ENCODE data around the gene COL4A3.
"Not testable (repeated sequence)": the region's sequence is repeated elsewhere in the genome, so short reads cannot be mapped to it uniquely, and the experiment has no call there.

COL4A3 gene

GRCh38 chr2:227219312-227220105 is 55.1 kb downstream of the COL4A3 start:
- no peak for DNase-seq

- DNase-seq = no peak
Observed at GRCh38 chr2:227221120-227221519, 56.7 kb downstream of the COL4A3 start.

- DNase-seq = no peak
Observed at GRCh38 chr2:227222292-227222691, 57.9 kb downstream of the COL4A3 start.

DNA sequence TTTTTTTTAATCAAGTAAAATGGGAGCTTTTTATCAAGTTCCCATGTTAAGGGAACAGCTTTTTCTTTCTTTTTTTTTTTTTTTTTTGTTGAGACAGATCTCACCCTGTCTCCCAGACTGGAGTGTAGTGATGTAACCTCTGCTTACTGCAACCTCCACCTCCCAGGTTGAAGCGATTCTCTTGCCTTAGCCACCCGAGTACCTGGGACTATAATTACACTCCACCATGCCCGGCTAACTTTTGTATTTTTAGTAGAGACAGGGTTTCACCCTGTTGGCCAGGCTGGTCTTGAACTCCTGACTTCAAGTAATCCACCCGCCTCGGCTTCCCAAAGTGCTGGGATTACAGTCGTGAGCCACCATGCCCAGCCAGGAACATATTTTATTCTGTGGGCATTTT is 61.2 kb downstream of the COL4A3 start:
- not testable (repeated sequence) for DNase-seq

DNA sequence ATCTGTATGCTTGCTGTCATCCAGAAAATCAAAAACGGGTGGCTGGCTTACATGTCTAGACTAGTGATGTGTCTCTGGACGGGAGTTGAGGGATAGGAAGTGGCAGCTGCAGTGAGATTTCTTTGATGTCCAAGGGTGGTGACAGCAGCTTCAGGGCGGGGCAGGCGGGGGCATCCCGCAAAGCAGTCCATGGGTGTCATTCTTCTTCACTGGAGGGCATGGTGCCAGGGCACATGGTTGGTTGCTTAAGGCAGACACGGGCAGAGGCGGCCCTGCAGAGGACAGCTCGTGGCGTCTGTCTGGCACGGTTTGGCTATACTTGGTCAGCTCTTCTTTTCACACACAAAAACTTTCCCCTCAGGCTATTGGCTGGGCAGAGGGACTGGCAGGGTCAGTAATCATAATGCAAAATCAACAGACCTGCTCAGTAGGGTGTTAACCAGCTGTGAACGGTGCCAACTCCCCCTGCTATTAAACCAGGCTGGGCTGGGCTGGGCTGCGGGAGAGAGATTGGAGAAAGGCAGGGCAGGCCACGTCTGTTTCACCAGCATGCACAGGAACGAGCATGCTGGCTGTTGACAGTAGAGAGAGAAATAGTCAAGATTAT is 63.7 kb downstream of the COL4A3 start:
- no peak for DNase-seq

DNA sequence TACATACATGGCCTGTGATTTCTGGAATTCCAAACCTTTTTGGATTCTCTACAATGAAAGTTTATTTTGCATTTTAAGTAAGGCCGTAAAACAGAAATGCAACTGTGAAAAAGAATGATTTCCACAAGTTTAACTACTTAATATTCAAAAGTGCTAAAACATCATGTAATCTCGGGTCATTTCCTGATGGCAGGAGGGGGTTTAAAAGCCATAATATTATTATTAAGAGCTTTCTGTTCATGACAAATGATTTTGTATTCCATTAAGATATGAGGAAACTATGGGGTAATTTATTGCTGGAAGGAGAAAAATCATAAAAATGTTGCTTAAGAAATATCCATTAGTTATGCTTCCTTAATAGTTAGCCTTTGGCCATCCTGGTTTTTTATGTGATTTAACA is 65.7 kb downstream of the COL4A3 start:
- no peak for DNase-seq

DNA sequence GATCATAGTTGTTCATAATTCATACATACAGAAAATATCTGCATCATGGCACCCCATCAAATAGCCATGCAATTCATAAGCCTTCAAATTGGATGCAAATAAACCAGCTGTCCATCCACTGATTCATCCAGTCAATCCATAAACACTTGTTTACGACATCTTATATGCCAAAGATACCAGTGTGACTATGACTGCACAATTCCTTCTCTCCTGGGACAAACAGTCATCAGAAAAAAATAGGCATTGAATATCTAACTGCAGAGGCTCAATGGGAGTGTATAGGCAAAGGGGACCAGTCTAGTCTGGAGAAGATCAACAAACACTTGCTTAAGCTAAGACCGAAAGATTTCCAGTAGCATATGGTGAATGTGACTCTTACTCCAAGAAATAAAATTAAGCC is 70.0 kb downstream of the COL4A3 start:
- DNase-seq = no peak

- DNase-seq = no peak
Observed at GRCh38 chr2:227237786-227238185, 73.4 kb downstream of the COL4A3 start.

DNA sequence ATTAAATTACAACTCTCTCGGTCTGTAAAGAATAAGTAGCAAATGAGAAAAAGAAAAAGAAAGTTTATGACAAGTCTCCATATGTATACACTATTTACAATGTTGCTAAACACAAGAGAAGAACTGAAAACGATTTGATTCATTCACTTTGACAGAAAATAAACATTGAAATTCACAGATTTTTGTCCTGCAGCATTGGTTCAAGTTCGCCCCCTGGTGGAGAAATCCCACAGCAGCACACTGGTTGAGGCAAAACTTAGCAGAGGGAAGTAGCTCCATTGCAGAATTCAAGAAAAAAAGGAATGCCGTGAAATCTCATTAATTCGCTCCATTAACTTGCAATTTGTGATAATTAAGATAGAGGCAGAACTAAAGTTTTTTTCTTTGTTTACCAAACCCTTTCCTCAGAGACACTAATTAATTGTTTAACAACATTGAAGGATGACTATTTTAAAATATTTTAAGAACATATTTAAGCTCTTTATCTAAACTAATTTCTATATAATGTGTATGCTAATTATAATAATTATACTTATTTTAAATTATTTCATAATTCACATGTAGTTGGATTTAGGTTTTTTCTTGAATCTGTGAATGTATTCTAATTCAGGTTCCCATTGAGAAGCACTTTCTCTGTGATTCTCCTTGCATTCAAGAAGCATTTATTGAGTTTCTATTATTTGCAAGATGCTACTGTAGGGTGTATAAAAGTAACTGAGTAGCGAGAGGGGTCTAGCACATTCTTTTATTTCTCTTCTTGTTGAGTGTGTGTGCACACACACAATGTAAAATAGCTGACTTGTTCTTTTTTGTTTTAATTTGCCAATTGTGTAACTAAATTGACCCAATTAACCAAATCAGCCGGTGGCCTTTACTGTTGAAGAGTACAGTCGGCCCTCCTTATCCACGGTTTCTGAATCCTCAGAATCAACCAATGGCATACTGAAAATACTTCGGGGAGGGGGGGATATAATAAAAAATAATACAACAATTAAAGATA is 74.1 kb downstream of the COL4A3 start:
- peak; percentile 58 for DNase-seq

DNA sequence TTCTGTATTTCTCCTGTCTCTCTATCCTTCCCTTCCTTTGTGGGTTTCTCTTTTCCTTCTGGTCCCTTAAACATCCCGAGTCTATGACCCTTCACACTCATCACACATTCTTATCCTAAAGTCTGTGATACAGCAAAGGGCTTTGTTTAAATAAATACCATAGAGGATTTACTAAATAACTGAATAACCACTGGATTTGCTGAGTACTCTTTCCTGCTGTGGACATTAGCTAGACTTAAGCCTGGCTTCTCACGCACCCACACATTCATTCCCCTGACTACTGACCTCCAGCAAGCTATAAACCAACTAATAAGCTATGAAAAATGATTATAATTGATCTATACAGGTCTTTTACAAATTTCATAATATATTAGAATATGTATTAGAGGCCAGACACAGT is 76.6 kb downstream of the COL4A3 start:
- DNase-seq = no peak

DNA sequence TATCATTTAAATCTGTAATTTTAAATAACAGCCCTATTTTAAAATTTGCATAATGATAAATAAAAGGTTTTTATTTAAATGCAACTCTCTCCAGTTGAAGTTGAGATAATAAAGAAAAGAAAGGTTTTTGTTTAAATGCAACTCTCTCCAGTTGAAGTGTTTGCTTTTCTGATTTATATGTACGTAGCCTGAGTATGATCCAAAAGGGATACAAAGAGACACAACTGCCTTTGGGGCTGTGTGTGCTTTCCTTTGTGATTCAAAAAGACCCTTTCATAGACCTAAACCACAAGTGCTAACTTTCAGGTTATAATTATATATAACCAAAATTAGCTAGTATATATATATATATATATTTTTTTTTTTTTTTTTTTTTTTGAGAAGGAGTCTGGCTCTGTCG is 84.5 kb downstream of the COL4A3 start:
- DNase-seq = no peak

DNA sequence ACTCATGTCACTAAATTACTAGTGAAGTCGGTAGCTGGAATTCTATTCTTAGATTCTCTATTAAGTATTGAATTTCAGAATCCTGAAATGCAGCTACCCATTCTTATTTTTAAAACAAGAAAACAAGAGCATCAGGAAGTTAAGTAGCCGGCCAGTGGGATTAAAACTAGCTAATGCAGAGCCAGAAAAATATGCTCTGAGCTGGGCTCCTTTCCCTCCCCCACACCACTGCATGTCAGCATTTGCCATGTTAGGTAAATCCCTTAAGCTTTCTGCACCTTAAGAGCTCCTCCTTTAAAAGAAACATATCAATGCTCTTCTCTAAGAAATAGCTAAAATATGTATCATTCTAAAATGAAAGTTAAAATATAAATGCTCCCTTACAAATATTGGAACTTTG is 88.4 kb downstream of the COL4A3 start:
- no peak for DNase-seq

- DNase-seq = no peak
Observed at GRCh38 chr2:227256605-227257004, 92.2 kb downstream of the COL4A3 start.

GRCh38 chr2:227257820-227258219 is 93.4 kb downstream of the COL4A3 start:
- no peak for DNase-seq

- DNase-seq = no peak
Observed at GRCh38 chr2:227260041-227260440, 95.6 kb downstream of the COL4A3 start.

GRCh38 chr2:227267410-227268115 is 103.1 kb downstream of the COL4A3 start:
- no peak for DNase-seq

- DNase-seq = peak; percentile 2
Observed at GRCh38 chr2:227280895-227281294, 116.5 kb downstream of the COL4A3 start.

DNA sequence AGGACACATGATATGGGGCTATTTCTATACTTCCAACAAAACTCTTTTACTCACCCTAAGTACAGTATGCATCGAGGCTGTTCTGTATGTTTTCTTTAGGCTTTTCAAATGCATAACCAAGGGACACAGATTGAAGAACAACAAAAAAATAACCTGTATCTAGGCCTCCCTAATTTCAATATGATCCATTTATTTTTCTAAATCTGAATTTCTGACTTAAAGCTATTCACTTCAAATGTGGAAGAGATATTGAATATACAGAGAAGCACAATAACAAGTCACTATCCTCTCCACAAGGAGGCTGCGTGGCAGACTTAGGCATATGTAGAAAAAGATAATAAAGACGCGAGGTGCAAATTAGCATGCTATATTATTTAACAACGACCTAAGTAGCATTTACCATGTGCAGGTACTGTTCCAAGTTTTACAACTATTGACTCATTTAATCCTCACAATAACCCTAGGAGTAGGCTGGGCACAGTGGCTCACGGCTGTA is 121.4 kb downstream of the COL4A3 start:
- DNase-seq = no peak

- no peak for DNase-seq
Observed at GRCh38 chr2:227287771-227288170, 123.3 kb downstream of the COL4A3 start.

GRCh38 chr2:227292314-227292713 is 127.9 kb downstream of the COL4A3 start:
- DNase-seq = no peak

GRCh38 chr2:227293531-227293930 is 129.1 kb downstream of the COL4A3 start:
- no peak for DNase-seq

DNA sequence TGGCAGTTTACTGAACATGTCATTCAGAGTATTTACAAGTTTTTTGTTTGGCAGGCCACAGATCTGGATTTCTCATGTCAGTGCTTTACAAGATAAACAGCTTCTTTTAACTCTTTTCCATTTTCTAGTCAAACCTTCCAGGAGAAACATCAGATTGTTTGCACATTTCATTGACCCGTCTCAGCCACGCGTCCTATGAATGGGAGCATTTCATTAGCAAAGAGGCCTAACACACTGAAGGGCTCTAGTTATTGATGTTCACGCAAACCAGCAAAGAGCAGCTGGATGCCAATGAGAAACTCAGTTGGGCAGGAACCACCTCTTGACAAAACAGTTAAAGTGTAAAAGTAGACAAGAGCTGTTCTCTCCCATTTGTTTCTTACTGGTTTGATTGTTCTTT is 131.4 kb downstream of the COL4A3 start:
- DNase-seq = no peak

All from fibroblast of skin of right biceps (primary cell).